Measurements from ENCODE around the gene ATP6V0D1. TPM values are rescaled to one million over a fixed set of nuclear protein-coding genes. Genes with fewer than 3 reads are reported as not detected.

The ATP6V0D1 gene
- polyA plus RNA-seq, 3 donors = 354 to 687 (median 631) TPM

- Mint-ChIP-seq H3K27me3 (ENCODE audit: low read depth in 3 of 3) (peaks cover 0 to 1% (median 0%) of the 10 kb centered on the region in 3 donors), H3K4me1 (peaks cover 2% of the 10 kb centered on the region), H3K4me3 (no peak overlapping the region), H3K9me3 (no peaks in the 10 kb centered on the region), H3K27ac (peak overlapping the region in 4 of 7 donors; percentile 38 to 62 (median 52)), H3K36me3 (peaks cover 63 to 97% of the 10 kb centered on the region in 2 donors)
- no peaks in the 10 kb centered on the region for H3K4me1 ChIP-seq (ENCODE audit: control insufficient read depth in 1 of 2, insufficient read depth in 2 of 2, low read length in 2 of 2)
- no peaks in the 10 kb centered on the region for H3K27me3 ChIP-seq (ENCODE audit: control insufficient read depth in 2 of 2, insufficient read depth in 2 of 2, low read length in 2 of 2)
- peaks cover 73% of the 10 kb centered on the region for H3K79me2 ChIP-seq (ENCODE audit: insufficient read depth, low read length)
- peaks cover 100% of the 10 kb centered on the region for H4K20me1 ChIP-seq (ENCODE audit: insufficient read depth, low read length)
- H3K9me3 ChIP-seq (replicated peaks in 1 of 2; ENCODE audit: control insufficient read depth in 1 of 2, insufficient read depth in 1 of 2, low read length in 2 of 2) = no peaks in the 10 kb centered on the region
- H3K36me3 ChIP-seq (replicated peaks in 1 of 2; ENCODE audit: control insufficient read depth in 1 of 2, insufficient read depth in 2 of 2, low read length in 2 of 2) = peaks cover 95 to 100% of the 10 kb centered on the region in 2 donors
- no peak overlapping the region for H3K4me2 ChIP-seq (replicated peaks; ENCODE audit: extremely low read depth, low read length, poor library complexity, severe bottlenecking)
- intact Hi-C loops (cut with micrococcal nuclease) = no loop called here
- DNase-seq = no peak
- 99% methylated on average over 7 of the region's 7 CpGs for WGBS (ENCODE audit: insufficient coverage)
- no peak for TF ChIP-seq CTCF (IDR thresholded peaks at IDR 0.05)
- no peak overlapping the region for H3K27ac ChIP-seq (ENCODE audit: low read depth in 1 of 2, low read length in 2 of 2)
- no peak overlapping the region for H3K9ac ChIP-seq (ENCODE audit: insufficient read depth, low read length, poor library complexity, severe bottlenecking)
- no peak overlapping the region for H2AFZ ChIP-seq (ENCODE audit: insufficient read depth, low read depth, low read length, poor library complexity, severe bottlenecking)
- H3K4me3 ChIP-seq (replicated peaks in 1 of 3; ENCODE audit: low read depth in 2 of 3, low read length in 3 of 3) = no peak overlapping the region
Observed at GRCh38 chr16:67445126-67445426, 35.9 kb downstream of the ATP6V0D1 start.

GRCh38 chr16:67444259-67445125 lies 36.5 kb downstream of the ATP6V0D1 start:
- H3K4me2 ChIP-seq (replicated peaks; ENCODE audit: extremely low read depth, low read length, poor library complexity, severe bottlenecking) = no peak overlapping the region
- TF ChIP-seq CTCF (IDR thresholded peaks at IDR 0.05) = no peak
- H3K79me2 ChIP-seq (ENCODE audit: insufficient read depth, low read length) = peaks cover 67% of the 10 kb centered on the region
- no peak overlapping the region for H3K4me3 ChIP-seq (replicated peaks in 1 of 3; ENCODE audit: low read depth in 2 of 3, low read length in 3 of 3)
- H3K4me1 ChIP-seq (ENCODE audit: control insufficient read depth in 1 of 2, insufficient read depth in 2 of 2, low read length in 2 of 2) = no peaks in the 10 kb centered on the region
- Mint-ChIP-seq H3K4me3 (no peak overlapping the region), H3K36me3 (peaks cover 63 to 97% of the 10 kb centered on the region in 2 donors), H3K27me3 (ENCODE audit: low read depth in 3 of 3) (peaks cover 0 to 1% (median 0%) of the 10 kb centered on the region in 3 donors), H3K9me3 (no peaks in the 10 kb centered on the region), H3K4me1 (peaks cover 1% of the 10 kb centered on the region), H3K27ac (peak overlapping the region in 3 of 7 donors; percentile 26 to 46 (median 38))
- no peak overlapping the region for H3K27ac ChIP-seq (ENCODE audit: low read depth in 1 of 2, low read length in 2 of 2)
- no peaks in the 10 kb centered on the region for H3K27me3 ChIP-seq (ENCODE audit: control insufficient read depth in 2 of 2, insufficient read depth in 2 of 2, low read length in 2 of 2)
- 93% methylated on average over 15 of the region's 22 CpGs for WGBS (ENCODE audit: insufficient coverage)
- intact Hi-C loops (cut with micrococcal nuclease) = no loop called here
- no peak for DNase-seq
- H2AFZ ChIP-seq (ENCODE audit: insufficient read depth, low read depth, low read length, poor library complexity, severe bottlenecking) = no peak overlapping the region
- H3K36me3 ChIP-seq (replicated peaks in 1 of 2; ENCODE audit: control insufficient read depth in 1 of 2, insufficient read depth in 2 of 2, low read length in 2 of 2) = peaks cover 94 to 100% of the 10 kb centered on the region in 2 donors
- H4K20me1 ChIP-seq (ENCODE audit: insufficient read depth, low read length) = peaks cover 100% of the 10 kb centered on the region
- no peak overlapping the region for H3K9ac ChIP-seq (ENCODE audit: insufficient read depth, low read length, poor library complexity, severe bottlenecking)
- H3K9me3 ChIP-seq (replicated peaks in 1 of 2; ENCODE audit: control insufficient read depth in 1 of 2, insufficient read depth in 1 of 2, low read length in 2 of 2) = no peaks in the 10 kb centered on the region
